ENCODE results near the gene LMAN2L. TPM values are rescaled to one million over a fixed set of nuclear protein-coding genes. Genes with fewer than 3 reads are reported as not detected.

The LMAN2L gene
- total RNA-seq, 2 experiments from 2014 or later = 5.7 to 6.1 TPM

GRCh38 chr2:96688649-96689430 is 51.0 kb downstream of the LMAN2L start:
- H3K4me3 Mint-ChIP-seq = no peak overlapping the region
- no peaks in the 10 kb centered on the region for H3K36me3 Mint-ChIP-seq
- no peaks in the 10 kb centered on the region for H3K27me3 Mint-ChIP-seq
- H3K4me1 Mint-ChIP-seq (ENCODE audit: low read depth) = no peaks in the 10 kb centered on the region
- ChIA-PET POLR2A (no interaction called here), CTCF (interaction anchor here (1.2 kb wide), 1 partner anchor 9 kb away, joined by 3 read pairs; no protein-coding TSS in a partner anchor)
- DNase-seq = no peak
- H3K27ac Mint-ChIP-seq = no peak overlapping the region
- no peaks in the 10 kb centered on the region for H3K9me3 Mint-ChIP-seq
- intact Hi-C loops (cut with micrococcal nuclease) = no loop called here

- Mint-ChIP-seq H3K27me3 (peaks cover 3% of the 10 kb centered on the region), H3K4me1 (ENCODE audit: low read depth) (no peaks in the 10 kb centered on the region), H3K9me3 (no peaks in the 10 kb centered on the region), H3K27ac (no peak overlapping the region), H3K36me3 (no peaks in the 10 kb centered on the region), H3K4me3 (no peak overlapping the region)
- ChIA-PET POLR2A (no interaction called here), CTCF (interaction anchor here (1.2 kb wide), 1 partner anchor 10 kb away, joined by 3 read pairs; no protein-coding TSS in a partner anchor)
- no peak for DNase-seq
- intact Hi-C loops (cut with micrococcal nuclease) = no loop called here
Measured at GRCh38 chr2:96687711-96688640, 51.9 kb downstream of the LMAN2L start.

- Mint-ChIP-seq H3K4me1 (ENCODE audit: low read depth) (no peaks in the 10 kb centered on the region), H3K4me3 (no peak overlapping the region), H3K9me3 (no peaks in the 10 kb centered on the region), H3K27me3 (peaks cover 3% of the 10 kb centered on the region), H3K27ac (no peak overlapping the region), H3K36me3 (no peaks in the 10 kb centered on the region)
- POLR2A ChIA-PET = no interaction called here
- intact Hi-C loops (cut with micrococcal nuclease) = no loop called here
- DNase-seq = no peak
- CTCF ChIA-PET = interaction anchor here (1.3 kb wide), 1 partner anchor 170 kb away, joined by 3 read pairs; the partner anchor contains the start of gene ANKRD39
Measured at GRCh38 chr2:96687266-96687665, 52.6 kb downstream of the LMAN2L start.

DNA sequence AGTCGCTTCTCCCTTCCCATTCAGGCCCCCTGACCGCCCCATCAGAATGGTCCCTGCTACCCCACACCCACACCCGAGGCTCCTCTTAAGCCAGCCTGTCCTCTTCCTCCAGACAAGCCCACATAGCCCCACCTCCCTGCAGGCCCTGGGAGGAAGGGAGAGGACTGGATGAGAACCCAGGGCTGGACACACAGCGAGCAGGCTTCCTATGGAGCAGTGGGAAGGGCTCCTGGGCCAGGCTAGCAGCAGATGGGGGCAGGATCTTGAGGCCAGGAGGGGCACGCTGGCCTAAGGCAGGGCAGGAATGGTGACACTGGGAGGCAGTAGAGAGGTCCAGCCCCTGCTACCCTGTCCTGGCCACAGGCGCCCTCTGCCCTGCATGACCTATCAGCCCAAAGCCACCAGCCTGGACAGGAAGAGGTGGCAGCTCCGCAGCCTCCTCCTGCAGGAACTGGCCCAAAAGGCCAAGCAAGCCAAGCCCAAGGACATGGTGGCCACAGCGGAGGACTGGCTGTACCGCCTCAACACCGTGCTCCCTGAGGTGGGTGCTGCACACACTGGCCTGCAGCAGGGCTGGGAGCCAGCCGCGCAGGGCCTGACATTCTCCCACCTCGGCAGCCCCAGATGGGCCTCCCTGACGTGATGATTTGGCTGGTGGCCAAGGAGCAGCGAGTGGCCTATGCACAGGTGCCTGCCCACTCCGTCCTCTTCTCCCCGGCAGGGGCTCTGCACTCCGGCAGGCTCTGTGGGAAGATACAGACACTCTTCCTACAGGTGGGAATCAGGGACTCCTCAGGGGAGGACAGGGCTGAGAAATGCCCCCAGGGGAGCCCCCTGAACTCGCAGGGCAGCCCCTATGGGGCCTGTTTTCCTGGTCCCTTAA is 54.0 kb downstream of the LMAN2L start:
- CTCF ChIA-PET = interaction anchor here (1.3 kb wide), 1 partner anchor 172 kb away, joined by 3 read pairs; the partner anchor contains the start of gene ANKRD39
- POLR2A ChIA-PET = no interaction called here
- DNase-seq = no peak
- Mint-ChIP-seq H3K9me3 (no peaks in the 10 kb centered on the region), H3K27ac (no peak overlapping the region), H3K4me3 (no peak overlapping the region), H3K27me3 (peaks cover 3% of the 10 kb centered on the region), H3K36me3 (no peaks in the 10 kb centered on the region), H3K4me1 (ENCODE audit: low read depth) (no peaks in the 10 kb centered on the region)
- intact Hi-C loops (cut with micrococcal nuclease) = no loop called here

DNA sequence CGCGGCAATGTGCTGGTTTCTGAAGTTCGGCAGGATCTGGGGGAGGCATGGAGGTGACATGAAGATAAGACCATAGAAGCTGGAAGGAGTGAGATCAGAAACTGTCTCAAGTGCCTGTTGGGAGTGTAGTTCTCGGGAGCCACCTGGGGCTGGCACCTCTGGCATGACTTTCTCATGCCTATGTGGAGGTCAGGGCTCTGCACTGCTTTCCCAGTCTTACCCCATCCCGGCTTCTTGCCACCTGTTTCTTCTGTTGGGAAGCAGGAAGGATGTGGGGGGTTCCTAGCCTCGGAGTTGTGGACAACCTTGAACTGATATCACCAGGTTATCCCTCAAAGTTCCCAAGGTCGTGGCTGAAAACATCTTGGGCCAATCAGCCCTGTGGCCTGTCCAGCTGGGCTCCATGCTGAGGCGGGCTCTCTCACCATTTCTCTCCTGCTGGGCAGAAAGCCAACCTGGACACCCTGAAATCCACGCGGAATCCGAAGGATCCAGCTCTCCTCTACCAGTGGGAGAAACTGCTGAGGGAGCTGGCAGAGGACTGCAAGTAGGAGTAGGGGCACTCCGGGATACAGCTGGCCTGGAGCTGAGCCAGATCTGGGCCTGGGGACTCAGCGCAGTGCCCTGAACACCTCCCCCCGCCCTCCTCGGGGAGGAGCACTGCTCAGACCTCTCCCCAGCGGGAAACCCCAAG is 54.8 kb downstream of the LMAN2L start:
- POLR2A ChIA-PET = no interaction called here
- CTCF ChIA-PET = no interaction called here
- H3K9me3 Mint-ChIP-seq = no peaks in the 10 kb centered on the region
- H3K27ac Mint-ChIP-seq = no peak overlapping the region
- H3K36me3 Mint-ChIP-seq = no peaks in the 10 kb centered on the region
- H3K4me3 Mint-ChIP-seq = no peak overlapping the region
- H3K4me1 Mint-ChIP-seq (ENCODE audit: low read depth) = no peaks in the 10 kb centered on the region
- peaks cover 3% of the 10 kb centered on the region for H3K27me3 Mint-ChIP-seq
- no peak for DNase-seq
- intact Hi-C loops (cut with micrococcal nuclease) = no loop called here

GRCh38 chr2:96683972-96684820 is 55.7 kb downstream of the LMAN2L start:
- DNase-seq = no peak
- no peaks in the 10 kb centered on the region for H3K9me3 Mint-ChIP-seq
- H3K4me1 Mint-ChIP-seq (ENCODE audit: low read depth) = no peaks in the 10 kb centered on the region
- ChIA-PET POLR2A (no interaction called here), CTCF (no interaction called here)
- no peak overlapping the region for H3K27ac Mint-ChIP-seq
- no peaks in the 10 kb centered on the region for H3K36me3 Mint-ChIP-seq
- H3K27me3 Mint-ChIP-seq = peaks cover 3% of the 10 kb centered on the region
- intact Hi-C loops (cut with micrococcal nuclease) = no loop called here
- H3K4me3 Mint-ChIP-seq = no peak overlapping the region

DNA sequence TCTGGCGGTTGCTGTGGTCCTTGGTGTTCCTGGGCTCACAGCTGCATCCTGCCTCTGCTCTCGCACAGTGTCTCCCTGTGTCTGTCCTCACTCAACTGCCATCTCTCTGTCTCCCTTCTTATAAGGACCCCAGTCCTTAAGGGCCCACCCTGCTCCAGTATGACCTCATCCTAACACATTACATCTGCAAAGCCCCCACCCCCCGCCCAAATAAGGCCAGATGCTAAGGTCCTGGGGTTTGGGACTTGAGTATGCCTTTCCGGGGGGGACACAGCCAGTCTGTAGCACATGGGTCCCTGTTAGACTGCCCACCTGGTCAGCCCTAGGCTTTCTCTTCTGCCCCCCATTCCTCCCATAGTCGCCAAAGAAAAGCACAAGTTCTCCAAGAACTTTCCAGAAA is 56.6 kb downstream of the LMAN2L start:
- intact Hi-C loops (cut with micrococcal nuclease) = no loop called here
- POLR2A ChIA-PET = no interaction called here
- DNase-seq = no peak
- Mint-ChIP-seq H3K9me3 (no peaks in the 10 kb centered on the region), H3K27me3 (peaks cover 3% of the 10 kb centered on the region), H3K4me3 (no peak overlapping the region), H3K4me1 (ENCODE audit: low read depth) (no peaks in the 10 kb centered on the region), H3K36me3 (no peaks in the 10 kb centered on the region), H3K27ac (no peak overlapping the region)
- CTCF ChIA-PET = no interaction called here

- Mint-ChIP-seq H3K9me3 (no peaks in the 10 kb centered on the region), H3K27ac (no peak overlapping the region), H3K27me3 (peaks cover 3% of the 10 kb centered on the region), H3K4me3 (no peak overlapping the region), H3K36me3 (no peaks in the 10 kb centered on the region), H3K4me1 (ENCODE audit: low read depth) (no peaks in the 10 kb centered on the region)
- POLR2A ChIA-PET = no interaction called here
- intact Hi-C loops (cut with micrococcal nuclease) = no loop called here
- CTCF ChIA-PET = no interaction called here
- no peak for DNase-seq
Measured at GRCh38 chr2:96681540-96681939, 58.3 kb downstream of the LMAN2L start.

DNA sequence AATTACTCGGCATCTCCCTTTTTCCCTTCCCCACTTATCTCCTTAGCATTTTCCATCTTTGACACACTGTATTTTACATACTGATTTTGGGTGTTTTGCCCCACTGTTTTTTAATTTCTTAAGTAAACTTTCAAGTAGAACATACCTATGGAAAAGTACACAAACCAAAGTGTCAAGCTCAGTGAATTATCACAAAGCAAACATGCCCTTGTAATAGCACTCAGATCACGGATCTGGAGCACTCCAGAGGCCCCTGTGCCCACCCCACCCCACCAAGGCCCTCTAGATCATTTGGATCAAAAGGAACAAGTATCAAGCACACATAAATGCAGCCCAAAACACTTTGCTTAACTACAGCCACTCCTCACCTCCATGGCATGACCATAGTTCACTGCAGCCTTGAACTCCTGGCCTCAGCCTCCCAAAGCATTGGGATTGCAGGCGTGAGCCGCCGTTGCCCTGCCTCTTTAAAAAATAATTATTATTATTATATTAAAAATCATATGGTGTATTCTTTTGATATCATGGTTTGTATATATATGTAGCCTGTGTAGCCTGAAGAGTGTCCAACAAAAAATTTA is 59.2 kb downstream of the LMAN2L start:
- Mint-ChIP-seq H3K27ac (no peak overlapping the region), H3K27me3 (peaks cover 3% of the 10 kb centered on the region), H3K4me1 (ENCODE audit: low read depth) (no peaks in the 10 kb centered on the region), H3K4me3 (no peak overlapping the region), H3K36me3 (no peaks in the 10 kb centered on the region), H3K9me3 (no peaks in the 10 kb centered on the region)
- DNase-seq = no peak
- CTCF ChIA-PET = no interaction called here
- POLR2A ChIA-PET = no interaction called here
- intact Hi-C loops (cut with micrococcal nuclease) = no loop called here

GRCh38 chr2:96679848-96680247 is 60.0 kb downstream of the LMAN2L start:
- Mint-ChIP-seq H3K27ac (no peak overlapping the region), H3K4me3 (no peak overlapping the region), H3K27me3 (peaks cover 3% of the 10 kb centered on the region), H3K4me1 (ENCODE audit: low read depth) (no peaks in the 10 kb centered on the region), H3K36me3 (no peaks in the 10 kb centered on the region), H3K9me3 (no peaks in the 10 kb centered on the region)
- DNase-seq = no peak
- ChIA-PET CTCF (no interaction called here), POLR2A (no interaction called here)
- intact Hi-C loops (cut with micrococcal nuclease) = no loop called here
